GM12891 (cell line): ENCODE measurements around the gene BBS1.
A peak's percentile ranks its signal among the peaks of the same experiment; 100 is the strongest.
"Not testable (repeated sequence)": the region's sequence is repeated elsewhere in the genome, so short reads cannot be mapped to it uniquely, and the experiment has no call there.

Experiments used
- DNase-seq: peaks from one replicate; pipeline ENCODE4 v3.0.0; 2011; ENCODE audit warnings: low spot score; ENCODE audit not compliant: insufficient read length
- FAIRE-seq: peaks from 2 replicates; lab custom pipeline; 2011; peaks lifted over from hg19 to GRCh38; lab: Jason Lieb, UNC
- PAX5 ChIP-seq: IDR thresholded peaks from 2 replicates; pipeline ENCODE4 v1.6.1; 2011; ENCODE audit warnings: low read length, moderate library complexity, mild to moderate bottlenecking; ENCODE audit not compliant: insufficient read depth, severe bottlenecking
- POLR2A ChIP-seq: IDR thresholded peaks from 2 replicates; pipeline ENCODE4 v1.6.1; 2011; ENCODE audit warnings: low read depth, low read length, control low read depth
- POLR2AphosphoS5 ChIP-seq: IDR thresholded peaks from 2 replicates; pipeline ENCODE4 v1.6.1; 2011; ENCODE audit warnings: low read depth, low read length, control low read depth
- POU2F2 ChIP-seq: IDR thresholded peaks from 2 replicates; pipeline ENCODE4 v1.6.1; 2011; ENCODE audit warnings: low read depth, mild to moderate bottlenecking, control low read depth, low read length, moderate library complexity
- SPI1 ChIP-seq: IDR thresholded peaks from 2 replicates; pipeline ENCODE4 v1.6.1; 2011; ENCODE audit warnings: low read depth, low read length, control low read depth
- TAF1 ChIP-seq: IDR thresholded peaks from 2 replicates; pipeline ENCODE4 v1.6.1; 2011; ENCODE audit warnings: low read depth, low read length, control low read depth

BBS1 gene

GRCh38 chr11:66568124-66568916 is 57.9 kb downstream of the BBS1 start, which contains the start of gene CTSF:
Gene CTSF (minus strand): TSS chr11:66568606. CDS start chr11:66568486, 120 bp downstream.
- FAIRE-seq: peak; percentile 86
- peak; percentile 93 for DNase-seq
- TF ChIP-seq SPI1 (no peak), TAF1 (no peak), POU2F2 (no peak), POLR2A (no peak), PAX5 (no peak), POLR2AphosphoS5 (no peak)

- no peak for FAIRE-seq
- no peak for DNase-seq
- TF ChIP-seq PAX5 (no peak), POLR2A (no peak), POLR2AphosphoS5 (no peak), TAF1 (no peak), POU2F2 (no peak)
These were observed 58.6 kb downstream of the BBS1 start for GRCh38 chr11:66569076-66569475.

- FAIRE-seq: no peak
- TF ChIP-seq TAF1 (no peak), POLR2A (no peak), SPI1 (no peak), POU2F2 (no peak), PAX5 (no peak), POLR2AphosphoS5 (no peak)
- no peak for DNase-seq
These were observed 59.8 kb downstream of the BBS1 start for GRCh38 chr11:66570079-66570849.

GRCh38 chr11:66570850-66571180 is 60.4 kb downstream of the BBS1 start:
- DNase-seq: no peak
- no peak for FAIRE-seq
- TF ChIP-seq POLR2A (no peak), POLR2AphosphoS5 (no peak), SPI1 (no peak), PAX5 (no peak), TAF1 (no peak), POU2F2 (no peak)

GRCh38 chr11:66579017-66579606 is 68.7 kb downstream of the BBS1 start:
- TF ChIP-seq PAX5 (no peak), POLR2AphosphoS5 (no peak), POLR2A (no peak), SPI1 (no peak), TAF1 (no peak)
- peak; percentile 69 for FAIRE-seq

GRCh38 chr11:66580803-66581202 is 70.4 kb downstream of the BBS1 start:
- DNase-seq (no peak), FAIRE-seq (no peak)
- TF ChIP-seq POLR2AphosphoS5 (no peak), TAF1 (no peak)

More at GRCh38 chr11:66579017-66579606, 68.7 kb downstream of the BBS1 start:
- DNase-seq: peak; percentile 82

- TF ChIP-seq SPI1 (no peak), POU2F2 (no peak), TAF1 (no peak), PAX5 (no peak), POLR2A (no peak), POLR2AphosphoS5 (no peak)
- DNase-seq (no peak), FAIRE-seq (no peak)
These were observed 70.8 kb downstream of the BBS1 start for GRCh38 chr11:66581261-66581660.

GRCh38 chr11:66582565-66583147 is 72.2 kb downstream of the BBS1 start:
- DNase-seq, FAIRE-seq: not testable (repeated sequence)
